Suppressor macrophage treated with lipopolysaccharide for 4 hours (primary cell): ENCODE measurements around the gene DDX10.

Experiments used
- DNase-seq: peaks from one replicate; pipeline ENCODE4 v3.0.0-alpha.2; 2020

DDX10 gene

DNA sequence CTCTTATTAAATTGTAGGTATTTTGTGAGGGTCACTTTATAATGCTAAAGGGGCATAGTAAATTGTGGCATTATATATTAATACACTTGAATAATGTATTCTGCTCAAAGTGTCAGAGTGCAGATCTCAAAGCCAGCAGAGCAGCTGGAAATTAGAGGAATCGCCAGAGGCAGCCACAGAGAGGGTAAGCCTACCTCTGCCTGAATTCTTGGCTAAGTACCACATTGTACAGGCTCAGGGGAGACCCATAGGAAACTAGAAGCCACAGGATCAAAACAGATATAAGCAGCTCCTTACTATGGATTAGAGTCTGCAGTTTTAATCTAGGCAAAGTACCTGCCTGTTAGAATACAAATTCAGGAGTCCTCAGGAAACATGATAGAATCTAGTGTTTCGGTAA, 249.3 kb downstream of the DDX10 start:
- DNase-seq, result no peak

DNA sequence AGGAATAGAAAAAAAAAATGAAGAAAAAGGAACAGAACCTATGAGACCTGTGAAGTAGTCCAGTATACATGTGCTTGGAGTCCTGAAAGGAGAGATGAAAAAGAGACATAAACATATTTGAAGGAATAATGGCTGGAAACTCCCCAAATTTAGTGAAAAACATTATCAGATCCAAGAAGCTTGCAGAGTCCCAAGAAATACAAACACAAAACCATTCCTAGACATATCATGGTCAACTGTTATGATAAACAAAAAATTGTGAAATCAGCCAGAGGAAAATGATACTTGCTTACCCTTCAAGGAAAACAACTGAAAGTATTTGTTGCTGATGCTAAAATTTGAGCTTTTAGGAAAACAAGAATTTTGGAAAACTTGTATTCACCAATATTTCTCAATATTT, 250.1 kb downstream of the DDX10 start:
- DNase-seq, result no peak

DNA sequence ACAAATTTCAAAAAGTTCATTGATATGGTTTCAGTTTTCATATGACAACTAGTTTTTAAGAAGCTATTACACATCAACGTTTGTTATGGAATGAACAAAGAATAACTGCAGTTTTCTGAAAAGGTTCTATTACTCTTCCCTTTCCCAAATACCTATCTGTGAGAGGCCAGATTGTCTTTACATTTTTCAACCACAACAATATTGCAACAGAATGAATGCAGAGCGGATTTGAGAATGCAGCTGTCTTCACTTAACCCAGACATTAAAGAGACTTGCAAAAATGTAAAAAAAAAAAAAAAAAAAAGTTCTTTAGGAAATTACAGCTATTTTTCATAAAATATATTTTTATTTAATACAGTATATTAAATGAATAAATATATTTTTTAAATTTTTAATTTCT, 250.8 kb downstream of the DDX10 start:
- no peak for DNase-seq

DNA sequence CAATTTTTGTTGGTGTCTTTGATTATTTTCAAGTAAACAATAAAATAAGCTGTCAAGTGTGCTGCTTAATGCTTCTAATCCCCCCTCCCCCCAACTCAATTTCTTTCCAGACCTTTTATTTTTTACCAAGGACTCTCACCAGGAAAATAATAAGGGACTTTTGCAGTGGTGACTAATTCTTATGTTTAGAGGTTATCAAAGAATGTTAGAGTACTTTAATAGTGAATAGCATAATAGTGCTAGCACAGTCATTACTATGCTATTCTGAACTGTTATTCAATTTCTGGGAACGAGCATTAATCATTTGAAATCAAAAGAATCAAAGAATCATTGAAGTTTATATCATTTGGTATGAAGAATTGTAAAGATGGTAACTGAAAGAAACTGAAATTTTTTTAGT, 251.4 kb downstream of the DDX10 start:
- DNase-seq, result no peak

DNA sequence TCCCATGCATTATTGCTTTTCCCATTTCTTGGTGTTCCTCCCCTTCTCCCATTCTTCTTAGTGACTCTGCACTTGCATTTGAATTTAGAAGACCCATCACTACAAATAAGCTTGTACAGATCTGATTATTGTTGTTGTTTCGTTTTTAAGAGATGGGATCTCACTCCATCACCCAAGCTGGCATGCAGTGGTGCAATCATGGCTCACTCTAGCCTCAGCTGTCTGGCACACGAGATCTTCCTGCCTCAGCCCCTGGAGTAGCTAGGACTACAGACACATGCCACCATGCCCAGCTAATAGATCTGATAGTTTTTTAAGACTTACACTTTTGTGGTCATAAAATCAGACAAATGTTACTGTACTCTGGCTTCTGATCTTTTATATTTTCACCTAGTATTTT, 252.1 kb downstream of the DDX10 start:
- DNase-seq, result no peak

DNA sequence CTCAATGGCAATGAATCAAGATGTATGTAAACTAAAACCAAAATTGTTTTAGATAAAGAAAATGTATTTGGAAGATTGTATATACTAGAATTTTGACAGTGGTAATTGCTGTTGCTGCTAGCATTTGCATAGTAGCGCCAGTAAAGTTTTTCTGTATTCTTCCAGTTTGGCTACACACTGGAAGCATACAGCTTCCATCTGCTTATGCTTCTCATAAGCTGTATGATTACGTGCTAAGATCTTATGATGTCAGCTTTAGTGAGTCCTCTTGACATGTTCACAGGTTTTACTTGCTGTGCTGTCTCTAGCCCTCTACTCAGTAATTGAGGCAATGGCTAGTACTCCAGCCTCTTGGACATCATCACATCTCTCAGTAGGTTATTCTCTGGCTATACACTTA, 256.3 kb downstream of the DDX10 start:
- DNase-seq, result no peak

DNA sequence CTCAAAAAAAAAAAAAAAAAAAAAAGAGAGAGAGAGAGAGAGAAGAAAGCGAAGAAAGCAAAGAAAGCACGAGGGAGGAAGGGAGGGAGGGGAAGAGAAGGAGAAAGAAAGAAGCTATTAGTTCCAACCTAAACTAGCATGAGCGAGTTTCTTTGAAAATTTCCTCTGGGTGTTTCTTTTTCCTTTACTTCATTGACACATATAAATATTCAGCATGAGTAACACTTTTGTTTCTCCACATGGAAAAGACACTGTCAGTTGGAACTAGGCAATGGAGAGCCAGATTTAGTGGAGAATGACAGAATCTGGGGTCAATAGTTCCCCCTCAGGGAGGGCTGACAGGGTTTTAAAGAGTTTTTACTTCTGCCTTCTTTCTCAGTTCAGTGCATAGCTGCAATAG, 257.4 kb downstream of the DDX10 start:
- no peak for DNase-seq

DNA sequence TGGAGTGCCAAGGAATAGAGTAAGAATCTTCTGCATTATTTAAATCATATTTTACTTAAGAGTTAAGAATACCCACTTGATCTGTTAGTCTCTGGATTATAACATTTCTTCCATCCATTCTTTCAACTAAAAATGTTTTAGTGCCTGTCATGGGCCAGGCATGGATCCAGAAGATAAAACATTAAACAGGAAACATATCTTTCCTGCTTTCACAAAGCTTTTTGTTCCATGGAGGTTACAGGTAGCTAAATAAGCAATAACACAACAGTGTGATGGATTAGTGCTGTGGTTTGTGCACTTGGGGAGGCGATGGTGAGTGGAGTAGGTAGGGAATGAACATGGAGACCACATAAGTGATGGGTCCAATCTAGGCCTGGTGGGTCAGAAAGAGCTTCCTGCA, 258.5 kb downstream of the DDX10 start:
- DNase-seq, result no peak

DNA sequence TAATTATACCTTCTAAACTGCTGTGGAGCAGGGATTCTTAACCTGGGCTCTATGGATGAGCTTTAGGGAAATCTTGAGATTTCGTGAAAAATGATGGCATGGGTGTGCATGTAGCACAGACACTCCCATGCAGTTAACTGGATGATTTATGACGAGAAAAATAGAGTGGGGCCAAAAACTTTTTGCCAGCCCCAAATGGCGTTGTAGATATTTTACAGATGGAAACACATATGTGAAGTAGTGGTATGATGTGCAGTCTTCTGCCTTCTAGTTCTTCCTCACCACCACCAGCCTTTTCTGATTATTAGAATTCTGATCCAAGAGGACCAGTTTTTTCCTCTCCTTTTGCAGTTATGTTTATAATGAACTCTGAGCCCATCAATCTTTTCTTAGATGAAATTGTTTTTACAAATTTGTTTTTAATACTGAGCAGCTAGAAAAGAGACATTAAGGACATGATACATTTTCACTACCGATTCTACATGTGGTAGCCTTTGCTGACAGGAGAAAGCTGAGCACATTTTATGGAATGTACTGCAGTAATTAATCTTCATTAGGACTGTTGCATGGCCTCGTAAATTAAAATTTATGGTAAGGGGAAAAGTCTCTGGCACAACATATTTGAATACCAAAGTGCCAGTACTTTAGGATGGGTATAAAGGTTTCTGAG, 261.4 kb downstream of the DDX10 start:
- DNase-seq, result no peak

DNA sequence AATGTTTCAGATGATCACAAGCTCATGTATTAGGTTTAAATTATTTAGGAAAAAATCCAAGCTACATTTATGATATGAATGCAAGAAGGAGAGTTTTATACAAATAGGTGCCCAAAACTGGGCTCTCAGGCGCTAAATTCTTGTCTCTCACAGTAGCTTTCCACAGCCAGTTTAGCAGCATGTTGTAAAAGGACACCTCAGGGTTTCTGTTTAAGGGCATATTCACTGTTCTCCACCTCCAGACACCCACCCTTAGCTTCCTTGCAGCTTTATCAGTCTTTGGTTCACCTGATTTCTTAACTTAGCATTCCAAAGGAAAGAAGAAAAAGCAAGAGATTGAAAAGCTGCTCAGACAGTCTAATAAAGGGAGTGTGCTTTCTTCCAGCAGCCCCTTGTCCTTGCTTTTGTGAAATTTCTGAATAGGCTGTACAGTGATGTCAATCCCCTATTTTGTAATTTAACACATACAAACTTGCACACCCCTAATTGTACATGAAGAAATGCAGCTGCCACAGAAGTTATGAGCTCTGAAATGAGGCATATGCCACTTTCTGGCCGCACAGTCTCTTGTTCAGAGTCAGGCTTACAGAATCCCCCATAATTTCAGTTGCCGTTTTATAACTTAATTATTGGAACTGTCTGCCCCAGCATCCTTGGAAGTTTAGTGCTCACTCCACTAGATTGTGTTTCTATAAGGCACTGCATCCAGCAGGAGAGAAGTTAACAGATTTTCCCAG, 262.1 kb downstream of the DDX10 start:
- DNase-seq, result no peak

DNA sequence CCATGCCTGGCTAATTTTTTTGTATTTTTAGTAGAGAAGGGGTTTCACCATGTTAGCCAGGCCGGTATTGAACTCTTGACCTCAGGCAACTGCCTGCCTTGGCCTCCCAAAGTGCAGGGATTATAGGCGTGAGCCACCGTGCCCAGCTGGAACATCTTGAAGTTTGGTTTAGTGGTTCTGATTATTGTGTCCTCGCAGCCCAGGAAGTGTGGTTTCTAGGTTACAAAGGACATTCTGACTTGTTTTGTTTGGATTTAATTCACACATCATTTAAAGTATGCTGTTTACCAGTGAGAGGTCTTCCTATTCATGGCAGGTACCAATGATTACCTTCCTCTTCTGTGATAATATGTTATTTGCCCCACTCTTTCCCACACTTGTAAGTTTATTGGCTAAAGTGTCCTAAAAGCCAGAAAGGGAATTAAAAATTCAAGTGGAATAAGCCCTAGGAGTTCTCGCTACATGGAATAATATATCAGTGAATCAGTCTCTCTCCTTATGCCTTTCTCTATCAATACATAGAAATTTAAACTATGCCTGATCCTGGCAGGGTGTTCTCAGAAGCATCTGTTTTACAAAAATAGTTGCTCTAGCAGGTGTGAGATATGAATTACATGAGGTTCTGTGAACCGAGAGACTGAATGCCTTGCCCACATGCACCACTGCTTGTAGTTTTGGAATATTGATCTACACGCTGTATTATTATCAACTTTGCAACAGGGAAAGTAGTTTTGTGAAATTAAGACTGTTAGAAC, 263.1 kb downstream of the DDX10 start:
- no peak for DNase-seq

DNA sequence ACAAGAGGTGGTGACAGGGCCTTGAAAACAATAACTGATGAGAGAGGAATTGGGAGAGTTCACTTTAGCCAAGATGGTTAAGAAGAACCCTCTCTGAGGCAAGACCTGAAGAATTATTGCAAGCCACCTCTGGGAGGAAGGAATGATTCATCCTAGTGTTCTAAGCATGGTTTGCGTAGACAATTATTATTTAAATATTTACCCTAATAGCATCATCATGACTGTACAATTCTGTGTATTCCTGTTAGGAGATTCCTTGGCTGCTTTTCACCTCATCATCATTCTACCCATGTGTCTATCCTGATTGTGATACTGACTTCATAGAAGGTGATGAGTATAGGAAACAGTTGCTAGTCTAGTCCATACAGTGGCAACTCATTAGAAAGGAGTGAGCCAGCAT, 264.4 kb downstream of the DDX10 start:
- no peak for DNase-seq

DNA sequence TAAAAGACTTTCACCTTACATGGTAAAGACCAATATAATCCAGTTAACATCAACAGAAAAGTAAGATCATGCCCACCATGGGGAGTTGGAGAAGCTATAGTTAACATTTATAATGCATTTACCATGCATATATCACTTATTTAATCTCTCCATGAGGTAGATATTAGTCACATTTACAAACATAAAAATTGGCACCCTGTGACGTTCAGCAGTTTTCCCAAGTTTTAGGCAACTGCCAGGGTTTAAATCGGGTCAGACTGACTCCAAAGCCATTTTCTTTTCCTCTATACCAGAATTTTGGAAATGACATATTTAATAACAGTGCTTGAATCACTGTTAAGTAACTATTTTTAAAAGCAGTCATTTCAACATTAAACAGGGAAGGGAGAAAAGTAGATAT, 266.3 kb downstream of the DDX10 start:
- no peak for DNase-seq

DNA sequence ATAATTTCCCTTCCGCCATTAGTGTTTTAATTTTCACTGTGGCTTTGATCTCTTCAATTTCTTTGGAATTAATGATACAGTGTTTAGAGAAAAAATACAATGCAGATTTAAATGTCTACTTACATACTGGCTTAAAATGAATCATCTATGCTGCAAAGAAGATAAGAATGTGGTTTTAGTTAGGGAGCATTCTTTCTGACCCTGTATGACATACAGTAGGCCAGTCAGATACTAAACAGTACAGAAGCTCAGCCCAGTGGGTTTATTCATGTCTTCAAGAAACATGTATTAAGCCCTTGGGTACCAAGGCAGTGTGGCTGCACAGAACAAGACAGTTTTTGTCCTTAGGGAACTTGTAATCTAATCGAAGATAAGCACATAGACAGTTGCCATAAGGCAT, 268.8 kb downstream of the DDX10 start:
- DNase-seq, result no peak

DNA sequence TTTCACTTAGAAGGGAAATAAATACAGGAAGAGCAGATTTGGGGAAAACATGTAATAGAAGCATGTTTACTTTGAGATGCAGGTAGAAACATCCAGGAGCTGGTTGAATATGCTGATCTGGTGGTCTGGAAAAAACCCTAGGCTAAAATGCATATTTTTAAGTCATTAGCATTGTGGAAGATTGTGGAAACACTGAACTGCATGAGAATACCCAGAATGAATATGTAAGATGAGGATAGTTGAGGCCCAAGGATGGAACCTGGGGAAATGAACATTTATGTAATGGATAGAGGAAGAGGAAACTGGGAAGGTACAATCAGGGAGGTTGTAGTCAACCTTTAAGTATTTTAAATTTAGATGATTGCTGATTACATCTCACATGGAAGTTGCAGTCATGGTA, 269.4 kb downstream of the DDX10 start:
- DNase-seq, result no peak

DNA sequence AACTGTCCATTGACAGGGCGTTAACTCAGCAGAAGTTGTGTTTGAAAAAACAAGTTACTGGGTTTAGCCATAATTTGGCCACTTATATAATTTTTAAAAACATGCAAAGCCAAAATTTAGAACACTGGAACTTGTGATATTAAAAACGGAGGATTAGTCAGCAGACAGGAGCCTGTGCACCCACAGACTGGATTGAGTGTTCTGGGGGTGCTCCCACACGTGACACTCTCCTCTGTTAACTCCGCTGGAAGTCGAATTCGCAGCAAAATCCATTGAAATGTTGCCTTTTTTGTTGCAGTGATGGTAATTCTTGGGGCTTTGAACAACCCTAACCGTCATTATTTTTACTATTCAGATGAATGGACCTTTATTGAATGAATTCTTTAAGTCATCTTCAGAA, 269.8 kb downstream of the DDX10 start:
- DNase-seq, result no peak

DNA sequence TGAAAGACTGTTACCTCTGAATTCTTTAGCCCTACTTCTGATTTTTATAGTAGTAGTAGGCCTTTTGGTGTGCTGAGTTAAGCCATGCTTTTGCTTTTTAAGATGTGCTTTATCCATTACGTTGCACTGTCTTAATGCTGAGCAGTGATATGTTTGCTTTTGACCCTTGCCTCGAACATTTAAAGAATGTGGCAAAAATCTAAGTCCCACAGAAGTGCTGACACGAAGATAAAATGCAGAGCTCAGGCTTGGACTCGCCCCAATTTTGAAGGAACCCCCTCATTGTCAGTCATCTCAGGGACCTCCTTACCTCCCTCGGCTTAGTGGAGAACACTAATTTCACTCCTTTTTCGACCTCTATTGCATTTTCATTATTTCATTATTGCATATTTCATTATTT, 272.9 kb downstream of the DDX10 start:
- no peak for DNase-seq

DNA sequence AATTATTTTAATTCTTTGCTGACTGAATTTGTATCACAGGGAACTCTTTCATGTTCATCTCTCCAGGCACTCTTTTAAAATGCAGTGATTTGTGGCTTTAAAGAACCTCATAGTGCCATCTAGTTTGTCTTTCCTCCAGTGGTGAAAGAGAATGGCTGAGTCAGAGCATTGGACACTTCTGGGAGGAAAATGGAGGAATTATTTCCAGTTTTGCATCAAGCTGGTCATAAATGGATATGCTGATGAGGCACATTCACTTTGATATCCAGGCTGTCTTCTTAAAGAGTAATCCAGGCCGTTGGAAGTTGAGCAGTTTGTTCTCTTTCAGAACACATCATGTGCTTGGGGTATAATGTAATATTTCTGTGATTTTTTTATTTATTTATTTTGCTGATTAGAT, 273.7 kb downstream of the DDX10 start:
- no peak for DNase-seq

DNA sequence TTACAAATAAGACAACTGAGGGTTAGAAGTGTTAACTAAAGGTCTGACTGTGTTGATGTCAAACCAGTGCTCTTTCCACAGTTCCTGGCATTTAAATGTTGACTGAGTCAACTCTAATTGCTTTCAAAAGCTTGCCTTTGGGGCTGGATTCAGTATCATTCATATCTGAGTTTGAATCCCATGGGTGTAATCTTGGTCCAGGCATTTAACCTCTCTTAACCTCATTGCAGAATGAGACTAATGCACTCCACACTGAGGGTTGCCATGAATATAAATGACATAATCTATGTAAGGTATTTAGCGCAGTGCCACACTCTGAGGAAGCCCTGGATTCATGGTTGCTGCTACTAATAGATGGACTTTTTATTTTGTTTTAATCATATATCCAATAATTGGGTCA, 274.3 kb downstream of the DDX10 start:
- DNase-seq, result no peak

DNA sequence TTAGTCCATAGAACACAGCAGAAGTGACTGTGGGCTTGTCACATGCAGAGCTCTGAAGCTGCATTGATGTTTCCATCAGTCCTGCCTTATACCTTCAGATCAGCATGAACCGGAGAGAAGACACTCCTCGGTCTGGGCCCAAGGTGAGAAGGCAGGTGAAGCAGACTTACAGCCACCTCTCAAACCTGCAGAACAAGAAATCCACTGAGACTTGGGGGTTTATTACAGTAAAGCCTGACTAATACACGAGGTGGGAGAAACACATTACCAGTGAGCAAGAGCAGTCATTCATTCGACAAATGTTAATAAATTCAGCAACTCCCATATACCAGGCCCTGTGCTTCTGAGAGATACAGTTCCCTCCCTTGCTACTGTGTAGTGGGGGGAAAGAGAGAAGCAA, 279.0 kb downstream of the DDX10 start:
- DNase-seq, result no peak

DNA sequence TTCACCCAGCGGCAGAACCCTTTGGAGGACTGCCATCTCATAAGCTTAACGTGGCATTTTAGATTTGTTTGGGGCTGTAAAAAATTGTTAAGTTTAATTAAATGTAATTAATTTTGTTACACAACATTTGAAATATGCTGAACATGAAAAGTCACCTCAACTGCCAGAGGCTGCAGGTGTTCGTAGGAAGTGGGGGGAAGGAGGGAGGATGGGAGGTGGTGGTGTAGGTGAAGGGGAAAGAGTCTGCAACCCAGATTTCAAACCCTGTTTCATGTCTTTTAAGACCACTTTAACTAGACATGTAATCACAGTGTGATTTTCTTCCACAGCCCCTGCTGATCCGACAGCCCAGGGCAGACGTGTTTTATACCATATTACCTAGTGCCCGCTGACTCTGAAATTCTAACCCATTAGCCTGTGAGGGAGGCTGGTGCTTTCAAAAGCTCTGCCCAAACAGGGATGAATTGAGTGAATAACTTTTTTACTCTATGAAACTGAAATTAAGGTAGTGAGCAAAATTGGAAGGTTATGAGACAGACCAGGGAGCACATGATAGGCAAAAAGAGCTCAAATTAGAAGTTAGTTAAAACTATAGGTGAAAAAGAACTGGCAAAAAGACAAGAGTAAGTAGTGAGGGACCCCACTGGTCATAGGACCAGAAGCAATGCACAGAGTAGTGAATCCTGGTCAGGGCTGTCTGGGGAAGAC, 279.8 kb downstream of the DDX10 start:
- DNase-seq, result no peak

DNA sequence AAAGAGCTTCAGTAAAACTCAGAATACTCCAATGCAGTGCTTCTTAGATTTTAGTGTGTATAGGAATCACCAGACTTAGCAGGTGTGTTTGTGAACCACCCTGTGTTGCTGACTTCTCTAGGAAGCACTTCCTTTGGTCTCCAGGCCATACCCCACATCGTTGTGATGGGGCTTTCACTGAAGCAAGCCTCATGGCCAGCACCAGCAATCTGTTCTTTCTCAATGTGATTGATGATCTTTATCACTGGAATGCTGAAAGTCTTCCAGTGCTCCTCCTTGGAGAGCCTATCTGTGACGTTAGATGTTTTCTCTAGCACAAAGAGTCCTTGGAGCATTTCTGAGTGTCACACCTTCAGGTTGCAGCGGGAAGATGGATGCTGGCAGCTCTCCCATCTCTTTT, 280.5 kb downstream of the DDX10 start:
- no peak for DNase-seq
